NK-92 (cell line): ENCODE data around the gene TLCD3B.
A peak's percentile ranks its signal among the peaks of the same experiment; 100 is the strongest.

ENCODE experiments used
- DNase-seq: peaks from one replicate; lab custom pipeline; 2025; ENCODE audit not compliant: unreplicated experiment; lab: John Stamatoyannopoulos, UW

Gene TLCD3B, protein sequence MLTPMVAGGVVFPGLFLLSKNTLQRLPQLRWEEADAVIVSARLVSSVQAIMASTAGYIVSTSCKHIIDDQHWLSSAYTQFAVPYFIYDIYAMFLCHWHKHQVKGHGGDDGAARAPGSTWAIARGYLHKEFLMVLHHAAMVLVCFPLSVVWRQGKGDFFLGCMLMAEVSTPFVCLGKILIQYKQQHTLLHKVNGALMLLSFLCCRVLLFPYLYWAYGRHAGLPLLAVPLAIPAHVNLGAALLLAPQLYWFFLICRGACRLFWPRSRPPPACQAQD

DNA sequence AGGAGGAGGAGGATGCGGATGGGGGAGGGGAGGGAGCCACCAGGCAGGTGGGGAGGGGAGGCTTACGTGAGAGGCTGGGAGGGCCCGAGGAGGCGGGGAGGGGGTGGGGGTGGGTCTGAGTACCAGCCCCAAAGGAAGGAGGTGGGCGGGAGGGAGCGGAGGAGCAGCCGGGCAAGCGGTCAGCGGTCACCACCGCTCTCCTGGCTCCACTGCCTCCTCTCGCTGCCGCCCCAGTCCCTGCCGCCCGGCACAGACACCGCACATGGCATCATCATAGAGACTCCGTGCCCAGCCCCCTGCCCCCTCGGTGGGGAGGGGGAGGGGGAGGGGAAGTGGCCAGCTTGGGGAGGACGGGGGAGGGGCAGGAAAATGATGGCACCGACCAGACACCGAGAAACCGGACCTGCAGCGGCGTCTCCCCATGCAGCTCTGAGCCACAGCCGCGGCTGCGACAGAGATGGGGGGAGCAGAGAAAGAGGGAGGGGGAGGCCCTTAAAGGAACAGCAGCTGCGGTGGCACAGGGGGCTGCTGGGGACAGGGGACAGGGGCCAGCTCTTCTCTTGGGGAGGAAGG lies at the start of gene TLCD3B:
TSS of gene TLCD3B (minus strand) at position 431 of the 573 bp plus-strand sequence. CDS start 744 bp downstream, outside the sequence.
- DNase-seq = no peak

- DNase-seq = no peak
These were observed 48.4 kb upstream of the TLCD3B start for GRCh38 chr16:30079480-30079879.

GRCh38 chr16:30078744-30079143 lies 47.7 kb upstream of the TLCD3B start:
- DNase-seq = no peak

DNA sequence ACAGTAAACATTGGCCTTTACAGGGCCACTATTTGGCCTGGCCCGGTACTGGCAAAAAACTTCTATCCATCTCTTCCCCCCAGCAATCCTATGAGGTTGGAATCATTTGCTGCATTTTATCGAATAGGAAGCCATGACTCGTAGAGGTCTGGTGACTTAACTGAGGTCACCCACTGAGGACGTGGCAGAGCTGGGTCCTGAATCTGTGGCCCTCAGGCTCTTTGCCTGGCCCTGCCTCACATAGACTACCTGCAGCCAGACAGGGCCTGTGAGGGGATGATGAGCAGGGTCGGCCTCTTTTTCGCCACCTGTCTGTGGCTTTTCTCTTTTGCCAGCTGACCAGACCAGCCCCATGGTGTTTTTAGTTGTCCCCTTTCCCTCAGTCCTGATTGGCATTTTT lies 46.6 kb upstream of the TLCD3B start:
- DNase-seq = no peak

GRCh38 chr16:30076276-30076791 lies 45.3 kb upstream of the TLCD3B start:
- no peak for DNase-seq

- peak; percentile 26 for DNase-seq
These were observed 44.6 kb upstream of the TLCD3B start, which contains the start of gene PPP4C for GRCh38 chr16:30075503-30076275. Gene PPP4C, plus strand, starts transcription at chr16:30075994. Its CDS starts 384 bp downstream, at chr16:30076378.

DNA sequence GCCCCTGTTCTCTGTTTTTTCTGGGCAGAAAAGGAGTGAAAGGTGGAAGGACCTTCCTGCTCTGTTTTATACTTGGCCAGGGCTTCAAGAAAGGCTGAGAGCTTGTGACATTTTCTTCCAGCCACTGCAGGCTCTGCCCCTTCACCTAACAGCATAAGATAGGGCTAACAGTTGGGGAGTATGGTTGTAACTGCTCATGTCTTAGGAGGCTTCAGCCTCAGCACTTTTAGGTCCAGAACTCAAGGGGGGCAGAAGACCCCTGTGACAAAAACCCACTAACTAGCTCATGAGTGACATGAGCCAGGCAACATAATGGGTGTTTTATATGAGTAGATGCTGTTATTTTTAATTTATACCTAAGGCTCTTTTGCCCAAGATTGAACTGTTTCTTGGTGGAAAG lies 39.4 kb upstream of the TLCD3B start:
- no peak for DNase-seq

- no peak for DNase-seq
These were observed 38.8 kb upstream of the TLCD3B start for GRCh38 chr16:30069611-30070462.

- DNase-seq = no peak
These were observed 37.9 kb upstream of the TLCD3B start for GRCh38 chr16:30068750-30069610.

DNA sequence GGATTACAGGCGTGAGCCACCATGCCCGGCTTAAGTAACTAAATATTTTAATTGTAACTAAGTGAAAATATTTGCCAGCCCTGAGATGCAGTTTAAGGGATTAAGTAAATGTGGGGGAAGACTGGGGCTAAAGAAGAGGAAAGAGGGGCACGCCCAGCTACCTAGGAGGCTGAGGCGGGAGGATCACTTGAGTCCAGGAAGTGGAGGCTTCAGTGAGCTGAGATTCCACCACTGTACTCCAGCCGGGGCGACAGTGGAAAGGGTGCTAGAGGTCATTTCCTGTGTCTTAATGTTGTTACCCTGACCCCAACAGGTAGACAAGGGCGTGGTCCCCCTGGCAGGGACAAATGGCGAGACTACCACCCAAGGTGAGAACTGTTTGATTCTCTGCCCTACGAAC lies 37.3 kb upstream of the TLCD3B start:
- DNase-seq = no peak

- DNase-seq = no peak
These were observed 36.5 kb upstream of the TLCD3B start for GRCh38 chr16:30067584-30067916.

GRCh38 chr16:30066761-30067583 lies 35.9 kb upstream of the TLCD3B start:
- no peak for DNase-seq

DNA sequence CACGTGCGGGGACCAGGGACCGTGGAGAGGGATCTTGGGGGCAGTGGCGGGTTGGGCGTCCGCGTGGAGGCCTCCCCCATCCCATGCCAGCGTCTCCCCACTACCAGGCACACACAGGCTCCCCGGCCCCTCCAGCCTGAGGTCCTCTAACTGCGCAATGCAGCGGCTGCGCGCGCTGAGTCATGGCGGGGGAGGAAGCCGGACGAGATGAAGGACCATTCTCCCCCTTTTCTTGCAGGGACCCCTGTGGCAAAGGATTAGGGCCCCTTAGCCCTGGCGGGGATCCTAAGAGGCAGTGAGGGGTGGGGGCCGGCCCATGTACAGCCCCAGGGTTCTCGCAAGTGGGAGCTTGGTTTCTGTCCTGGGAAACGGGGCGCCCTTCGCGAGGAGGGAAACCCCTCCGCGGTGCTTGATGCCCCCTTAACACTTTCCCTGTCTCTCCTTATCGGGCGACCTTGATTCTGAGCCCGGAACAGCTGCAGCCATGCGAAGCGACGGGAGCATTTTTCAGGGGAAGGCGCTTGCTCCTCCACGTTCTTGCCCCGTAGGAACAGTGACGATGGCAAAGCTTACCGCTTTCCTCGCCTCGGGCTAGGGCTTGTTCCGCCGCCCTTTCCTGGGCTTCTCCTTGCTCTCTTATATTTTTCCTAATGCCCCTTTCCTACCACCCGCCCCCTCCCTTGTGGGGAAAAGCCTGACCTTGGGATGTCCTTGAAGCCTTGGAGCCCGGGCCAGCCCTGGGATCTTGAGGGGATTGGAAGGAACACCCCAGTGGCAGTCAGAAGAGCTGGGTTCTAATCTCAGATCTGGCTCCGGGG lies 35.1 kb upstream of the TLCD3B start:
- DNase-seq = no peak

- peak; percentile 45 for DNase-seq
These were observed 34.3 kb upstream of the TLCD3B start, which contains the start of gene ALDOA for GRCh38 chr16:30065102-30065942. Gene ALDOA, plus strand, starts transcription at chr16:30065760. Its CDS starts 1,138 bp downstream, at chr16:30066898.

- no peak for DNase-seq
These were observed 33.6 kb upstream of the TLCD3B start for GRCh38 chr16:30064729-30065101.

DNA sequence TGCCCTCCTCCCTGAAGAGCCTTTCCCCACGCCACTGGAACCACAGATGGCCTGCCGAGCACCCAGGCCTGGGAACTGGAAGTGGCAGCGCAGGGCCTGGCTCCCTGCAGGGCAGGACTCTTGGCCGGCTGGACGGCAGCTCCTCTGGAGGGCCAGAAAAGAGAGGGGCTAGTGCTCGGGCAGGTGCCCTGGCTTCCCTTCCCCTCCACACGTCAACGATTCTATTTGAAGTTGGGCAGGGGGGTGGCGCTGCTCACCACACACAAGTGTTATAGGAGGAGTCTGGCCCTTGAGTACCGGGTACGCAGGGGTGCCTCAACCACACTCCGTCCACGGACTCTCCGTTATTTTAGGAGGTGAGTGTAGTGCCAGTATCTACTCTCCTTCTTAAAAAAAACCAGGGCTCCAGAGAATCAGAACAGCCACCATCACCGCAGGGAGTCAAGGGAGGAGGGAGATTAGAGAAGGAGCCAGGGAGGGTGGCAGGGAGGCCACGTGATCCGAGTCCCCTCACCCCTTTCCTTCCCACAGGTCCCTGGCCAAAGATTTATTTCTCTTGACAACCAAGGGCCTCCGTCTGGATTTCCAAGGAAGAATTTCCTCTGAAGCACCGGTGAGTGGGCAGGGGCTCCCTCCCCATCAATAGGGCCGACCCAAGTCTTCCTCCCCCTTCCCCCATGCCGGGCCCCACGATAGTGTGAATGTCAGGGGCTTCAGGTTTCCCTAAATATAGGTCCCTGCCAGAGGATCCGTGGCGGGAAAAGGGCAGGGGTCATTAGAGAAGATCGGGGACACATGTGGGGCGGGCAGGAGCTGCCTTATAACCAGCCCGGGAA lies 33.0 kb upstream of the TLCD3B start:
- DNase-seq = no peak
